Mesodermal cell (in vitro differentiated cells): ENCODE results near the gene TTBK1.

Experiments used
- H3K27ac ChIP-seq: 2 replicates; pipeline ENCODE4 v1.7.0; 2013; ENCODE audit warnings: mild to moderate bottlenecking, low read depth, low read length, moderate library complexity; ENCODE audit not compliant: severe bottlenecking
- H3K36me3 ChIP-seq: 2 replicates; pipeline ENCODE4 v1.7.1; 2013; ENCODE audit warnings: mild to moderate bottlenecking, low read length, moderate library complexity; ENCODE audit not compliant: control insufficient read depth, insufficient read depth
- H3K4me1 ChIP-seq: one replicate; pipeline ENCODE4 v1.7.1; 2013; ENCODE audit warnings: mild to moderate bottlenecking, low read length; ENCODE audit not compliant: insufficient read depth, control insufficient read depth, poor library complexity, severe bottlenecking
- H3K4me3 ChIP-seq: 2 replicates; pipeline ENCODE4 v1.7.0; 2013; ENCODE audit warnings: low read length, control low read depth, mild to moderate bottlenecking; ENCODE audit not compliant: insufficient read depth, poor library complexity, severe bottlenecking; ENCODE audit errors: extremely low read depth
- H3K9me3 ChIP-seq: 2 replicates; pipeline ENCODE4 v1.7.1; 2013; ENCODE audit warnings: mild to moderate bottlenecking, low read length, moderate library complexity; ENCODE audit not compliant: control insufficient read depth
- WGBS, 2 experiments: methylation state at CpG; one replicate each; pipeline ENCODE4 v1.1.5; 2013; ENCODE audit warnings: missing lambda C conversion rate in 2 of 2; ENCODE audit not compliant: insufficient coverage in 2 of 2; 5-methylcytosine and 5-hydroxymethylcytosine counted together

Gene TTBK1

DNA sequence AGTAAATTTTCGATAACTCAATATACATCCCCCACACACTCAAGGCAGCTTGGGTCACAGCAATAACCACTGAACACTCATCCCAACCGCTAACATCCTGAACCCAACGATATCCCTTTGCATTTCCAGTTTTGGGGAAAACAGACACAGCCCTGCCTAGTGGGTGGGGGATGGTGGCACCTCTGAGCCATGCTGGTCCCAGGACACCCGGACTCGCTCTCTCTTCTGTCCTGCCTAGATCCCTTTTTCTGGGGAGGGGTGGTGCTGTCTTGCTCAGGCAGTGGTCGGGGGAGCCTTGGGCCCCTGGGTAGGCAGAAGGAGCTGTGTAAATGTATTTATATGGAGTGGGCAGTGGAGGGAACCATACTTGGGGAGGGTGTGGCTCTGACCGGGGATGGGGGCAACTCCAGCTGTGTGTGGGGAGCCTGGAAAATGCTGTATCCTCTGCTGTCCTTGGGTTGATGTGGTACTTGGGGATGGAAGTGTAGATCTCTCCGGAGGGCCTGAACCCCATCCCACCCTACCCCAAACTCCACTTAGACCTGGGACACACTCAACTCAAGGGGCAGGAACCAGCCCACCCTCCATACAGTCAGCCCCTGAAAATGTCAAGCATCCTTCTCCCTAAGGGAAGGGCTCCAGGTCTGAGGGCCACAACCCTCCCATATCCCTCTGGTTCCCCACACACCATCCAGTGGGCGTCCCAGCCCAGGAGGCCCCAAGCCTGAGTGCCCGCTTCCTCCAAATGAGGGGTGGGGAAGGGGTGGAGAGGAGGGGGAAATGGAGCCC is 31.0 kb downstream of the TTBK1 start:
- Histone ChIP-seq H3K9me3 (no peaks in the 10 kb centered on the region), H3K4me3 (peak overlapping the region; percentile 30), H3K36me3 (no peaks in the 10 kb centered on the region), H3K4me1 (peaks cover 30% of the 10 kb centered on the region), H3K27ac (no peak overlapping the region)
- 74 to 83% methylated on average over 6 of the region's 10 CpGs for WGBS, 2 experiments

DNA sequence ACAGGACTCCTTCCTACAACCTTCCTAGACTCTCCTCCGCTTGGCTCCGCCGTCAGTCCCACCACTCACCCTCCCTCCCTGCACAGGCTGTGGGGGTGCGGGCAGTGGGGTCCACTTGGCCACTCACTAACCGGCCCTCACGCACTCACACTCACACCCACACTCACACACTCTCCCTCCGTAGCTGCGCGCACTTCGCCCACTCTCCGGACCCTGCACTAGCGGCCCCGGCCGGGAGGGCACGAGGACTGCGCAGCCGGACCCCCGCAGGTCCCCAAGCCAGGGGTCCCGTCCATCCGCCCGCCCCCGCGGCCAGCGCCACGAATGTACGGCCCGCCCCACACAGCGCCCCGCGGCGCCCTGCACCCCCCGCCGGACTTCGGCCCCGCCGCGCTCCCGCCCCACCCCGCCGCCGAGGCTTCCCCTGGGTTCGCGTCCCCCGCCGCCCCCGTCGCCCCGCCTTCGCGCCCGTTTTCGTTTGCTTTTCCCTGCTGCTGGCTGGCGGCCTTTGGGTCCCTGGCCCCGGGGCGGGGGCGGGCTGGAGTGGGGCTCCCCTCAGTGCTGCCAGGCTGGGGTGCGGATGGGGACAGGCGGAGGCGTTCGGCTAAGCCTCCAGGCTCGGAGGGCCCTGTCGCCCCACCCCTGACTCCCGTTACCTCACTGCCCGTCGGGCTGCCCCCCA is 31.8 kb downstream of the TTBK1 start:
- peak overlapping the region; percentile 30 for H3K4me3 ChIP-seq
- peaks cover 30% of the 10 kb centered on the region for H3K4me1 ChIP-seq
- H3K36me3 ChIP-seq, result no peaks in the 10 kb centered on the region
- H3K27ac ChIP-seq, result no peak overlapping the region
- no peaks in the 10 kb centered on the region for H3K9me3 ChIP-seq
- WGBS, 2 experiments, result 4 to 9% methylated on average over 35 to 40 of the region's 65 CpGs

DNA sequence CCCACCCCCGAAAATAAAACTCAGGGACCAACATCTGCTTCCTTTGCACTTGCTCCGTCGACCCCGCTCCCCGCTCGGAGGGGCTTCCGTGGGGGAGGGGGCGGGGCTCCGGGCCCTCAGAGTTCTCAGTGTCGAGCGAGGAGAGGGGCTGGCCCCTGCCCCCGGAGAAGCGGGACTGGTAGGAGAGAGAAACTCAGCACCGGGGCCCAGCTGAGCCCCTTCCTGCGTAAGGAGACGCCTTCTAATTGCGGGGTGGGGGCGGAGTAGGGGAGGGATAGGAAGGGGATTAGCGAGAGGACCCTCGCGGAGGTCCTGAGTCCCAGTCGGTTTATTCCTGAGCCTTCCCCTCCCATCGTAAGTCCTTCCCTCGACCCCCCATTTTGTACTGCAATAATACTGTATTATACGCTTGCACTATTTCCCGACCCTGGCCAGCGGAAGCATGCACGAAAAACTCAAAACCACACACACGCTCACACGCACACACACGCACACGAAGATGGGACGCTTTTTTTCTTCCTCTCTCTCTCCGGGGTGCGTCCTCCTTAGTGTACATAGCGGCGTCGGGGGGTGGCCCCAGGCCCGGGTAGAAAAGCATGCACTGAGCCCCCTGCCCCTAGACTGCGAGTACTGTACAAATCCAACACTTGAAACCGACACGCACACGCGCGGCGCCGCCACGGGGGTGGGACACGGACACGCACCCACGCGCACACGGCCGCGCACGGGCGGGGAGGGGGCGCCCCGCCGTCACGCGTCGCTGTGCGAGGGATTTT is 32.7 kb downstream of the TTBK1 start:
- peaks cover 27% of the 10 kb centered on the region for H3K4me1 ChIP-seq
- H3K27ac ChIP-seq, result no peak overlapping the region
- 41 to 54% methylated on average over 47 to 48 of the region's 64 CpGs for WGBS, 2 experiments
- peak overlapping the region; percentile 30 for H3K4me3 ChIP-seq
- no peaks in the 10 kb centered on the region for H3K9me3 ChIP-seq
- H3K36me3 ChIP-seq, result no peaks in the 10 kb centered on the region

DNA sequence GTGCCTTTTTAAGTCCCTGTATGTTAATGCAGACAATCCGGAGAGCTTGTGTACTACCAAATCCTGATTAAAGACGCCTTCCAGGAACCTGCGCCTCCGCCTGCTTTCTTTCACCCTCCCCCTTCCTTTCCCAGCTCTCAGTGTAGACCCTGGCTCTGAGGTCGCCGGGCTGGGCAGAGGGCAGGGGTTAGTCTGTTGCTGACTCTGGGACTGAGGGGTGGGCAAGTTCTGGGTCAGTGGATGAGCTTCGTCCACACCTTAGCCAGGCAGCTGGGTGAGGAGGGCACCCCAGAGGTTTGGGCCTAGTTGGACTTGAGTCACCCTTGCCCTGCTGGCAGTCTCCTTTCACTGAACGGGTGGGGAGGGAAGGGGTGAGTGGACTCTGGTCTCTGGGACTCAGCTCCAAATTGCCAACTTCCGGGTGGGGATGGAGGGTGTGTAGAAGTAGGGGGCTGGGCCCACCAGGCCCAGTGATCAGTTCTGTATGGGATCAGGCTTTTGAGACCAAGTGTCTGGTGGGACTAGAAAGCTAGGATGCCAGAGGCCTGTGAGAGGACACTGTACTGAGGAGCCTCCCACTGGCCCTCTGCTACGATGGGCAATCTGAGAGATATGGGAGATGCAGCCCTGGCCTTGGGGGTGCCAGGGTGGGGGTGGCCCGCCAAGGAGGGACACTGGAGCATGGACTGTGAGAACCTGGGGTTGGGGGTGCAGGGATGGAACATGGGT is 33.5 kb downstream of the TTBK1 start:
- Histone ChIP-seq H3K36me3 (no peaks in the 10 kb centered on the region), H3K4me3 (no peak overlapping the region), H3K4me1 (peaks cover 27% of the 10 kb centered on the region), H3K27ac (no peak overlapping the region), H3K9me3 (no peaks in the 10 kb centered on the region)
- WGBS, 2 experiments, result 76 to 86% methylated on average over 6 to 7 of the region's 11 CpGs

DNA sequence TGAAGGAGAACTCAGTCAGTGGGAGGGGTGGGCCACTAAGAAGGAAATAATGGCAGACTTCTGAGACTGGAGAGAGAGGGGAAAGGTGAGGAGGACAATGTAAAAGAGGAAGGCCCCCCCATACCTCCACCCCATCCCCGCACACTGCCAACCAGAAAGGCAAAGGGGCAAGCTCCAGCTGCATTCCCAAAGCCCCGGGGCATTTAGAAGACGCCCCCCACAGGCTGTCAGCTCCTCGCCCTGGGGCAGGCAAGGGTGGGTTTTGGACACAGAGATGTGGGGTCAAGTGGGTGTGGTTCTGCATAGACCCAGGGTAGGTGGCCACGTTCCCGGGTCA is 34.0 kb downstream of the TTBK1 start:
- H3K36me3 ChIP-seq, result no peaks in the 10 kb centered on the region
- no peaks in the 10 kb centered on the region for H3K9me3 ChIP-seq
- WGBS, 2 experiments, result 94 to 100% methylated on average over 3 of the region's 6 CpGs
- H3K27ac ChIP-seq, result no peak overlapping the region
- H3K4me1 ChIP-seq, result peaks cover 27% of the 10 kb centered on the region
- H3K4me3 ChIP-seq, result no peak overlapping the region

DNA sequence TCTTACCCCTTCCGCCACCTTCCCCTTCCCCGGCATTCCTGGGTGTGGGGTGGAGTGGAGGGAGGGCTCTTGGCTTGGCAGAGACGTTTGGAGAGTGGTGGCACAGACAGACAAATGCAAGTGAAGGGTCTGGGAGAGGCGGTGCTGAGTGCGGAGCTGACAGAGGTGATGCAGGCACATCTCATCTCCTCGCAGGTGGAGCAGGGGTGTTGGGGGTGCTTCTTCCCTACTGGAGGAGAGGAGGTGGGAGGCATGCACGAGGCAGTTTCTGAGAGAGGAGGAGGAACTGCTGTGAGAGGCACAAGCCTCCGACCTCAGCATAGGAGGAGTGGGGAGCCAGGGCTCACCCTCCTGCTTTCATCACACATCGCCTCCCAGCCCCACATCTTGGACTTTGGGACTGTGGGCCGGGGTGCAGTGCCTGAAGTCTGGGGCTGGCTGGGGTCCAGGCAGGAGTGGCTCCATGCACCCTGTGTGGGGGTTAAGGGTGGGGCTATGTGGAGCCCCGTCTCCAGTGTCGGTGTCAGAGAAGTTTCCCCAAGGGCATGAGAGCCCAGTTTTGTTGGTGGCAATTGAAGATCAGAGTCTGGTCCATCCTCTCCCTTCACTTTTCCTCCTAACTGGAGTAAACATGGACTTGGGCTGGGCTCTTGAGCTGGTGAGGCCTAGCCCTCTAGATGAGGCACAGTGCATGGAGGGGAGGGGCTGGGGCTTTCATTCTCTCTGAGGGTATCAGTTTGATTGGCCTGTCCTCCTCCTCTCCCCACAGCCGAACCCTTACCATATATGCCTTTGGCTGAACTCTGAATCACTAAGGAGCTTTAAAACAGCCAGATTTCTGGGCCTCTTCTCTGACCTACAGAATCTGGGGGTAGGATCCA is 34.6 kb downstream of the TTBK1 start:
- WGBS, 2 experiments, result 86 to 91% methylated on average over 6 to 8 of the region's 13 CpGs

DNA sequence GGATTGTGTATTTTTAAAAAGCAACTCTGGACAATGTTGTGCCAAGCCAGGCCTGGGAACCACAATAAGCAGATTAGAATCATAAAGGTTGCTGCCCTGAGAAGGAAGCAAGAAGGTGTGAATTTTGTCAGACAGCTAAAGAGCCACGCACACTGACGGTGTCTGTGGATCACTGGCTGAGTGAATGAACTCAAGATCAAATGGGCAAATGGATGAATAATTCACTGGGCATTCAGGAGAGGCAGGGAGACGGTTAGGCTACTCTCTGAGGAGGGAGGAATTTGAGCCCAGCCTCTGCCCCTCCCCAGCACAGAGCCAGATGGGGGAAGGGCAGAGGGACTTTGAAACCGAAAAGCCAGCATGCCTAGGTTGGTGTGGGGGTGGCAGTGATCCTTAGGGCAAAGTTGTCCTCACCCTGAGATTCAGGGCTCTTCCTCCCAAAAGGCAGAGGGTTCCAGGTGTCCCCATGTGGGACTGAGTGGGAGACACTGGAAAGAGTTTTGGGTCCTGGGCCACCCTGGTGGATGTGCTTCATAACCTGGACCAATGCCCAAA is 35.3 kb downstream of the TTBK1 start:
- Histone ChIP-seq H3K4me1 (peaks cover 27% of the 10 kb centered on the region), H3K4me3 (no peak overlapping the region), H3K36me3 (no peaks in the 10 kb centered on the region), H3K9me3 (no peaks in the 10 kb centered on the region), H3K27ac (peak overlapping the region; percentile 57)
- WGBS, 2 experiments, result 17 to 19% methylated on average over 1 to 3 of the region's 4 CpGs

More for the DNA sequence above, 34.6 kb downstream of the TTBK1 start:
- no peaks in the 10 kb centered on the region for H3K9me3 ChIP-seq
- H3K27ac ChIP-seq, result peak overlapping the region; percentile 57
- H3K4me1 ChIP-seq, result peaks cover 27% of the 10 kb centered on the region
- H3K36me3 ChIP-seq, result no peaks in the 10 kb centered on the region
- H3K4me3 ChIP-seq, result no peak overlapping the region

GRCh38 chr6:43280234-43280633 is 37.0 kb downstream of the TTBK1 start:
- no peaks in the 10 kb centered on the region for H3K9me3 ChIP-seq
- no CpG with 5 or more reads among the region's 2 CpGs for WGBS, 2 experiments

GRCh38 chr6:43282060-43282459 is 38.8 kb downstream of the TTBK1 start:
- H3K4me3 ChIP-seq, result no peak overlapping the region
- H3K9me3 ChIP-seq, result no peaks in the 10 kb centered on the region
- H3K36me3 ChIP-seq, result no peaks in the 10 kb centered on the region

More at GRCh38 chr6:43280234-43280633, 37.0 kb downstream of the TTBK1 start:
- Histone ChIP-seq H3K4me1 (peaks cover 27% of the 10 kb centered on the region), H3K27ac (no peak overlapping the region), H3K36me3 (no peaks in the 10 kb centered on the region), H3K4me3 (no peak overlapping the region)

More at GRCh38 chr6:43282060-43282459, 38.8 kb downstream of the TTBK1 start:
- no peak overlapping the region for H3K27ac ChIP-seq
- peaks cover 19% of the 10 kb centered on the region for H3K4me1 ChIP-seq
- 92 to 96% methylated on average over 7 to 9 of the region's 9 CpGs for WGBS, 2 experiments
